HepG2 (cell line): ENCODE data around the gene ADIPOR2. TPM values are rescaled to one million over a fixed set of nuclear protein-coding genes. Genes with fewer than 3 reads are reported as not detected.
A peak's percentile ranks its signal among the peaks of the same experiment; 100 is the strongest.

Experiments used
- ATF2 ChIP-seq: sonication (generic); formaldehyde crosslinking; IDR thresholded peaks from 2 replicates; pipeline ENCODE4 v1.4.0; 2020; ENCODE audit warnings: missing genetic modification reagents
- CENPX ChIP-seq: sonication (generic); formaldehyde crosslinking; IDR thresholded peaks from 2 replicates; pipeline ENCODE4 v1.9.0; 2021; ENCODE audit warnings: mild to moderate bottlenecking, missing genetic modification reagents, moderate library complexity
- CHCHD3 ChIP-seq: sonication (generic); formaldehyde crosslinking; IDR thresholded peaks from 2 replicates; pipeline ENCODE4 v1.8.0; 2022; ENCODE audit warnings: mild to moderate bottlenecking, missing genetic modification reagents, moderate library complexity
- ELK4 ChIP-seq: sonication (generic); formaldehyde crosslinking; IDR thresholded peaks from 2 replicates; pipeline ENCODE4 v1.9.0; 2021; ENCODE audit warnings: missing genetic modification reagents, borderline replicate concordance
- GLI4 ChIP-seq: sonication (generic); formaldehyde crosslinking; IDR thresholded peaks from 2 replicates; pipeline ENCODE4 v1.5.1; 2020; ENCODE audit warnings: missing genetic modification reagents, mild to moderate bottlenecking, moderate library complexity, borderline replicate concordance
- KDM1A ChIP-seq: IDR thresholded peaks from 2 replicates; pipeline ENCODE4 v1.6.1; 2016; ENCODE audit warnings: missing compliant biosample characterization
- MEIS2 ChIP-seq: sonication (generic); formaldehyde crosslinking; IDR thresholded peaks from 2 replicates; pipeline ENCODE4 v1.9.0; 2021; ENCODE audit warnings: mild to moderate bottlenecking, missing genetic modification reagents
- MYPOP ChIP-seq: sonication (generic); formaldehyde crosslinking; IDR thresholded peaks from 2 replicates; pipeline ENCODE4 v1.8.1; 2023; ENCODE audit warnings: mild to moderate bottlenecking, moderate library complexity, missing genetic modification reagents
- RAD51 ChIP-seq: fragments of 450-650 bp; IDR thresholded peaks from 2 replicates; pipeline ENCODE4 v1.6.1; 2016; ENCODE audit warnings: borderline replicate concordance
- SIN3B ChIP-seq: fragments of 150-350 bp; IDR thresholded peaks from 2 replicates; pipeline ENCODE4 v1.6.1; 2014; ENCODE audit warnings: low read length
- SNAPC2 ChIP-seq: sonication (generic); formaldehyde crosslinking; IDR thresholded peaks from 2 replicates; pipeline ENCODE4 v1.8.1; 2022; ENCODE audit warnings: mild to moderate bottlenecking, missing genetic modification reagents
- SOX5 ChIP-seq: IDR thresholded peaks from 2 replicates; pipeline ENCODE4 v1.6.1; 2016; ENCODE audit warnings: borderline replicate concordance
- SRSF9 ChIP-seq: fragments of 200-400 bp; formaldehyde crosslinking; IDR thresholded peaks from 2 replicates; pipeline ENCODE4 v1.6.1; 2018; ENCODE audit warnings: borderline replicate concordance, mild to moderate bottlenecking, low read depth, low read length; ENCODE audit not compliant: insufficient read depth, poor library complexity, severe bottlenecking
- THAP8 ChIP-seq: sonication (generic); formaldehyde crosslinking; IDR thresholded peaks from 2 replicates; pipeline ENCODE4 v1.5.1; 2020; ENCODE audit warnings: missing genetic modification reagents, mild to moderate bottlenecking, borderline replicate concordance
- USF2 ChIP-seq, 2 experiments: sonication (generic) in 1 of 2; formaldehyde crosslinking in 1 of 2; IDR thresholded peaks; 2 replicates each; pipeline versions ENCODE4 v1.5.1 to v1.6.1; 2011 to 2020; ENCODE audit warnings: borderline replicate concordance in 1 of 2, low read depth in 1 of 2, low read length in 1 of 2, mild to moderate bottlenecking in 1 of 2, missing genetic modification reagents in 1 of 2, moderate library complexity in 1 of 2
- ZC3H13 ChIP-seq: sonication (generic); formaldehyde crosslinking; IDR thresholded peaks from 2 replicates; pipeline ENCODE4 v1.8.1; 2023; ENCODE audit warnings: mild to moderate bottlenecking, missing genetic modification reagents, moderate library complexity
- ZNF276 ChIP-seq: sonication (generic); formaldehyde crosslinking; IDR thresholded peaks from 2 replicates; pipeline ENCODE4 v1.4.0; 2020; ENCODE audit warnings: mild to moderate bottlenecking, low read depth, missing genetic modification reagents
- ZNF34 ChIP-seq: sonication (generic); formaldehyde crosslinking; IDR thresholded peaks from 2 replicates; pipeline ENCODE4 v1.4.0; 2020; ENCODE audit warnings: mild to moderate bottlenecking, missing genetic modification reagents, borderline replicate concordance
- ZNF781 ChIP-seq: sonication (generic); formaldehyde crosslinking; IDR thresholded peaks from 2 replicates; pipeline ENCODE4 v1.5.1; 2020; ENCODE audit warnings: borderline replicate concordance, mild to moderate bottlenecking, missing genetic modification reagents; ENCODE audit errors: not compliant biosample characterization
- polyA plus RNA-seq, 8 experiments: library from polyadenylated mRNA; depleted of rRNA in 3 of 8; stranded (reverse) in 7 of 8; unstranded in 1 of 8; fragments of >200 nt; fragmentation: Illumina TruSeq in 4 of 8; extraction: Trizol in 4 of 8; gene quantifications; 2 replicates each; pipeline versions ENCODE4 v1.2.1 to v1.2.3, GENCODE V29; 2011 to 2016; ENCODE audit warnings: low read depth in 4 of 8, missing spikeins in 1 of 8, mixed read lengths in 1 of 8; ENCODE audit not compliant: insufficient read depth in 1 of 8
- total RNA-seq, 5 experiments: library from RNA; depleted of rRNA; stranded (reverse); fragments of >200 nt; fragmentation: Illumina TruSeq; extraction: Trizol; gene quantifications; 2 replicates each; pipeline ENCODE4 v1.2.3, GENCODE V29; 2016; ENCODE audit warnings: low read depth in 1 of 5

Gene ADIPOR2
- total and polyA plus RNA-seq, 2 of the 13 experiments (the other 11 are each of a cell fraction or from before 2014, with no cell fraction given): 35.2 to 52.2 TPM

- TF ChIP-seq RAD51: no peak
- no peak for TF ChIP-seq ZC3H13 (CRISPR knock-in tag)
- no peak for TF ChIP-seq USF2 (IDR thresholded peaks at IDR 0.05; ENCODE audit: low read depth, low read length)
- no peak for TF ChIP-seq USF2 (CRISPR knock-in tag; IDR thresholded peaks at IDR 0.05; ENCODE audit: borderline replicate concordance)
- TF ChIP-seq MEIS2 (CRISPR knock-in tag): peak; percentile 23; the same call in 1 of the 2 replicates
- TF ChIP-seq ZNF781 (CRISPR knock-in tag): no peak
- TF ChIP-seq SIN3B: no peak
- no peak for TF ChIP-seq ZNF34 (CRISPR knock-in tag)
- TF ChIP-seq ELK4 (CRISPR knock-in tag): no peak
- no peak for TF ChIP-seq ATF2 (CRISPR knock-in tag)
- no peak for TF ChIP-seq SRSF9
- peak; percentile 66; the same call in 1 of the 2 replicates for TF ChIP-seq SNAPC2 (CRISPR knock-in tag)
- no peak for TF ChIP-seq THAP8
- TF ChIP-seq CHCHD3 (CRISPR knock-in tag): no peak
- TF ChIP-seq GLI4 (CRISPR knock-in tag): no peak
- TF ChIP-seq MYPOP (CRISPR knock-in tag): no peak
- peak; percentile 88; the same call in 1 of the 2 replicates for TF ChIP-seq SOX5 (CRISPR knock-in tag)
- TF ChIP-seq KDM1A (CRISPR knock-in tag): no peak
- TF ChIP-seq ZNF276 (CRISPR knock-in tag): no peak
- no peak for TF ChIP-seq CENPX (CRISPR knock-in tag)
Measured at GRCh38 chr12:1668833-1669543, 21.9 kb upstream of the ADIPOR2 start (continued).
